ENCODE measurements around the gene YDJC. TPM values are rescaled to one million over a fixed set of nuclear protein-coding genes. Genes with fewer than 3 reads are reported as not detected.

Gene YDJC
- total RNA-seq, 2 experiments from 2014 or later: 50.3 to 53.2 TPM

GRCh38 chr22:21663738-21664137, 33.9 kb upstream of the YDJC start:
- Mint-ChIP-seq H3K4me1 (ENCODE audit: low read depth) (peaks cover 24% of the 10 kb centered on the region), H3K9me3 (no peaks in the 10 kb centered on the region), H3K36me3 (ENCODE audit: low read depth) (peaks cover 3% of the 10 kb centered on the region), H3K4me3 (no peak overlapping the region), H3K27me3 (ENCODE audit: low read depth) (no peaks in the 10 kb centered on the region), H3K27ac (peak overlapping the region; percentile 10)
- DNase-seq: no peak
- intact Hi-C loops (cut with micrococcal nuclease): no loop called here
- CTCF ChIA-PET: no interaction called here

- DNase-seq: no peak
- CTCF ChIA-PET: no interaction called here
- Mint-ChIP-seq H3K36me3 (ENCODE audit: low read depth) (peaks cover 3% of the 10 kb centered on the region), H3K9me3 (no peaks in the 10 kb centered on the region), H3K4me3 (no peak overlapping the region), H3K27me3 (ENCODE audit: low read depth) (no peaks in the 10 kb centered on the region), H3K27ac (no peak overlapping the region), H3K4me1 (ENCODE audit: low read depth) (peaks cover 16% of the 10 kb centered on the region)
- intact Hi-C loops (cut with micrococcal nuclease): no loop called here
Observed at GRCh38 chr22:21661991-21662390, 32.2 kb upstream of the YDJC start.

DNA sequence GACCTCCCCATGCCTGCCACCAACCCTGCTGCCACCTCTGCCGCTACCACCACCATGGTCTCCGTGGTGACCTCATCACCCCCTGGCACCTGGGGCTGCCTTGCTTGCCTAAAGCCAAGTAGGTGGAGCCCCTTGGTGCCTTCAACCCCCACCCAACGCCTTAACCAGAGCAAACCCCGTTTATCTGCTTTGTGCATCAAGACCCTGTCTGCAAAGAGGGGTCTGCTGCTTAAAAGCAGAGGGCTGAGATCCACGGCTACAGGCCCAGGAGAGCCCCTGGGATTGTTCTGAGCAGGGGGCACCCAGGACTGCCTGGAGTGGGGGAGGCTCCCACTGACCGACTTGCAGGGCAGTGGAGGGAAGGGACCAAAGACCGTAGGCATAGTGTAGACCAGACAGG, 31.1 kb upstream of the YDJC start:
- Mint-ChIP-seq H3K27ac (no peak overlapping the region), H3K4me1 (ENCODE audit: low read depth) (peaks cover 22% of the 10 kb centered on the region), H3K9me3 (no peaks in the 10 kb centered on the region), H3K36me3 (ENCODE audit: low read depth) (no peaks in the 10 kb centered on the region), H3K27me3 (ENCODE audit: low read depth) (no peaks in the 10 kb centered on the region), H3K4me3 (no peak overlapping the region)
- CTCF ChIA-PET: interaction anchor here (1.1 kb wide), 1 partner anchor 12 kb away, joined by 4 read pairs; no protein-coding TSS in a partner anchor
- intact Hi-C loops (cut with micrococcal nuclease): no loop called here
- no peak for DNase-seq

GRCh38 chr22:21659864-21660525, 30.2 kb upstream of the YDJC start:
- H3K27ac Mint-ChIP-seq: no peak overlapping the region
- H3K27me3 Mint-ChIP-seq (ENCODE audit: low read depth): no peaks in the 10 kb centered on the region
- H3K4me1 Mint-ChIP-seq (ENCODE audit: low read depth): peaks cover 14% of the 10 kb centered on the region
- no peaks in the 10 kb centered on the region for H3K9me3 Mint-ChIP-seq
- DNase-seq: no peak
- no peaks in the 10 kb centered on the region for H3K36me3 Mint-ChIP-seq (ENCODE audit: low read depth)
- no peak overlapping the region for H3K4me3 Mint-ChIP-seq
- intact Hi-C loops (cut with micrococcal nuclease): loop anchor here (10.0 kb wide), 1 partner anchor 65 kb away; no protein-coding TSS in a partner anchor
- CTCF ChIA-PET: interaction anchor here (1.1 kb wide), 1 partner anchor 11 kb away, joined by 4 read pairs; no protein-coding TSS in a partner anchor

DNA sequence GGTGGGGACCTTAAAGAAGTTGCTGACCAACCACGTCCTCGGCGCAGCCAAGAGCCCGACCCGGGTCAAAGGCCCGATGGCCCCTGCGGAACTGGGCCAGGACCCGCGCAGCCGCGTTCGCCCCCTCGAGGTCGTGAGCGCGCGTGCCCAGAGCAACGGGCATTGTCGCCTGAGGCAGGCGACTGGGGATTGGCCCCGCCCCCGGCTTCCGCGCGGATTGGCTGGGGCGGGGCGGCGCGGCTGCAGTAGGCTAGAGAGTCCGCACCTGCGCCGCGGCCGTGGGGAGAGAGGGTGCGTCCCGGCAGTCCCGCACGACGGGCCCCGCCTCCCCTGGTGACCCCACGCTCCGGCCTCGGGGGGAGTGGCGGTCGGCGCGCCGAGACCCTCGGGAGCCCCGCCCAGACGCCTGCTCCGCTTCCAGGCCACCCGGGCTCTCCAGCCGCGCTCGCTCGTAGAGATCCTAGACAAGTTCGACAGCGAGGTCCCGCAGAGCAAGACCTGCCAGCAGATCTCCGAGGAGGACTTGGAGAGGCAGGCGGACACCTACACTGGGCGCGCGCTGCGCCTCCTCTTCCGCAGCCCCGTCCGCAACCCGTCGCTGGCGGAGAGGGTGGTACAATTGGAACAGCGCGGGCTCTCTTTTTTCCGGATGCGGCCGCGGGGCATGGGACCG, 27.7 kb upstream of the YDJC start:
- Mint-ChIP-seq H3K4me3 (peak overlapping the region; percentile 83), H3K27ac (no peak overlapping the region), H3K4me1 (ENCODE audit: low read depth) (peaks cover 13% of the 10 kb centered on the region), H3K9me3 (no peaks in the 10 kb centered on the region), H3K36me3 (ENCODE audit: low read depth) (peaks cover 2% of the 10 kb centered on the region), H3K27me3 (ENCODE audit: low read depth) (no peaks in the 10 kb centered on the region)
- CTCF ChIA-PET: interaction anchor here (0.6 to 2.0 kb wide), 4 partner anchors 11 to 756 kb away, joined by 3 to 9 read pairs (median 5); no protein-coding TSS in a partner anchor
- peak; percentile 78 for DNase-seq
- intact Hi-C loops (cut with micrococcal nuclease): loop anchor here (10.0 kb wide), 1 partner anchor 63 kb away; no protein-coding TSS in a partner anchor

GRCh38 chr22:21657020-21657359, 27.2 kb upstream of the YDJC start:
- DNase-seq: no peak
- Mint-ChIP-seq H3K4me3 (peak overlapping the region; percentile 67), H3K36me3 (ENCODE audit: low read depth) (peaks cover 2% of the 10 kb centered on the region), H3K27ac (no peak overlapping the region), H3K9me3 (no peaks in the 10 kb centered on the region), H3K27me3 (ENCODE audit: low read depth) (no peaks in the 10 kb centered on the region), H3K4me1 (ENCODE audit: low read depth) (peaks cover 13% of the 10 kb centered on the region)
- intact Hi-C loops (cut with micrococcal nuclease): loop anchor here (10.0 kb wide), 1 partner anchor 62 kb away; no protein-coding TSS in a partner anchor
- CTCF ChIA-PET: interaction anchor here (0.6 to 1.2 kb wide), 4 partner anchors 11 to 756 kb away, joined by 3 to 9 read pairs (median 4); no protein-coding TSS in a partner anchor

DNA sequence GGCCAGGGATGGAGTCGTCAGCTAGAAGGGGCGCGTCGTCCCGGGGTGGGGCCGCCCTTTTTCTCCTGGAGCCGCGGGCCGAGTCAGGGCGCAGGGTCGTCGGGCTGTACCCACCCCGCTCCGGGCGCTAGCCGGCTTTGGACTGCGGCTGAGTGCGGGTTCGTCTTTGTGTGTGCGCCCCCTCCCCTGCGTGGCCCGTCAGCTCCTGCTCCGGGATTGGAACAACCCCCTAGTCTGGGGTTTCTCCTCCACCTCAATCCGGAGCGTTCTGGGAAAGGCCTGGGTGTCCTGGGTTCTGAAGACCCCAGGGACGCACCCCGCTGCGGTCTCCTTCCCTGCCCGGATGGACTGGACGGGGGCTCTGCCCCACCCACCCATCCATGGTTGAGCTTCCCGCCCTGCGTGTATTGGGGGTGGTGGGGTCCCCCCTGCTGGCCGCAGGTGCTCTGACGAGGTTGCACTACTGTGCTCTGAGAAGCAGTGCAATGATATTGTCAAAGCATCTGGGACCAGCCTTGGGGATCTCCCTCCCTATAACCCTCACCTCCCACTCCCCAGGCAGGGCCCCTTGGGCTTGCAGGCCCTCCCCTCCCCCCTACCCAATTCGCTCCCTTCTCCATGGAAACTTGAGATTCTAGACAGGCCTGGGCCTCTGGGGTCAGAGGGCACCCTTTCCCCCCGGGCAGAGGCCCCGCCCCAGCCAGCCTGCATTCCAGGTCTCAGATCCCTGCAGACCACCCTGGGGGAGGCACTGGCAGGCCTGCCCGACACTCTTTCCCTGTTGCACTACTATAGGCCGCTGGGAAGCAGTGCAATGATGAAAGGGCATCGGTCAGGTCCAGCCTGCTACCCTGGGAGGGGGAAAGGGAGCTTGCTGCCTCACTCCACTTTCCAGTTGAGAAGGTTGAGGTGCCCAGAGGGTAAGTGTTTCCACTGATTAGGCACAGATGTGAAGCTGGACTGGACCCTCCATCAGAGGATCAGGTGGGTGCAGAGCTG, 23.0 kb upstream of the YDJC start:
- DNase-seq: no peak
- Mint-ChIP-seq H3K36me3 (ENCODE audit: low read depth) (peaks cover 12% of the 10 kb centered on the region), H3K27ac (no peak overlapping the region), H3K27me3 (ENCODE audit: low read depth) (no peaks in the 10 kb centered on the region), H3K9me3 (no peaks in the 10 kb centered on the region), H3K4me1 (ENCODE audit: low read depth) (peaks cover 26% of the 10 kb centered on the region), H3K4me3 (peak overlapping the region; percentile 88)
- CTCF ChIA-PET: interaction anchor here (1.1 to 2.6 kb wide), 2 partner anchors 10 to 285 kb away, joined by 3 to 10 read pairs; partner anchors contain the start of gene SDF2L1
- intact Hi-C loops (cut with micrococcal nuclease): loop anchor here (1.0 to 10.0 kb wide), 4 partner anchors 11 to 58 kb away; partner anchors contain the start of gene SDF2L1

DNA sequence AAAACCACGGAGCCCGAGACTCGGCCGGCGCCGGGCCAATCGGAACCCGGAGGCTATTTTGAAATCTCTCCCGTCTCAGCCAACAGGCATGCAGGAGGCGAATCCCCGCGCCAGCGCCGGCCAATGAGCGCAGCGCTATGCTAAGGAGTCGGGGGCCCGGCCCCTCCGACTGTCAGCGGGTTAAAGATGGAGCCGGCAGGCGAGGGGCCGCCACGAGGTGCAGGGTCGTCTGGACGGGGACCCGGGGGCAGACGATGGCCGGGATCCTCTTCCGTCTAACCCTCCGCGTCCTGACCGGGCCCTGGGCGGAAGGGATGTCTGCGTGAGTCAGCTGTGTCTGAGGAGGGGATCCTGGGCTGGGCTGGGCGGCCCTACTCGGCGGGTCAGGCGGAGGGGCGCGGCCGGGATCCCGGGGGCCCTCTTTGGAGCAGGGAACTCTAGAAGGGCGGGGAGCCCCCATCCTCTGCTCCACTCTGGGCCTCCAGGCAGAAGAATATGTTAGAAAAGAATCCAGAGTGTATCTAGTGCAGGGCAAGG, 22.3 kb upstream of the YDJC start:
- Mint-ChIP-seq H3K9me3 (no peaks in the 10 kb centered on the region), H3K27me3 (ENCODE audit: low read depth) (no peaks in the 10 kb centered on the region), H3K4me1 (ENCODE audit: low read depth) (peaks cover 25% of the 10 kb centered on the region), H3K36me3 (ENCODE audit: low read depth) (peaks cover 13% of the 10 kb centered on the region), H3K4me3 (peak overlapping the region; percentile 88), H3K27ac (peak overlapping the region; percentile 75)
- CTCF ChIA-PET: interaction anchor here (2.6 kb wide), 1 partner anchor 10 kb away, joined by 10 read pairs; the partner anchor contains the start of gene SDF2L1
- DNase-seq: peak; percentile 94
- intact Hi-C loops (cut with micrococcal nuclease): loop anchor here (1.0 to 10.0 kb wide), 4 partner anchors 10 to 57 kb away; partner anchors contain the start of gene SDF2L1

- CTCF ChIA-PET: interaction anchor here (0.7 to 2.6 kb wide), 2 partner anchors 9 to 129 kb away, joined by 4 to 10 read pairs; partner anchors contain the start of gene SDF2L1
- no peaks in the 10 kb centered on the region for H3K27me3 Mint-ChIP-seq (ENCODE audit: low read depth)
- H3K4me1 Mint-ChIP-seq (ENCODE audit: low read depth): peaks cover 22% of the 10 kb centered on the region
- intact Hi-C loops (cut with micrococcal nuclease): loop anchor here (1.0 to 10.0 kb wide), 4 partner anchors 9 to 57 kb away; partner anchors contain the start of gene SDF2L1
- peak overlapping the region; percentile 88 for H3K4me3 Mint-ChIP-seq
- DNase-seq: peak; percentile 23
- H3K27ac Mint-ChIP-seq: peak overlapping the region; percentile 75
- H3K9me3 Mint-ChIP-seq: no peaks in the 10 kb centered on the region
- peaks cover 15% of the 10 kb centered on the region for H3K36me3 Mint-ChIP-seq (ENCODE audit: low read depth)
Observed at GRCh38 chr22:21651521-21652009, 21.7 kb upstream of the YDJC start.

GRCh38 chr22:21650823-21651520, 21.1 kb upstream of the YDJC start:
- CTCF ChIA-PET: interaction anchor here (0.7 to 2.6 kb wide), 2 partner anchors 8 to 129 kb away, joined by 4 to 10 read pairs; partner anchors contain the start of gene SDF2L1
- Mint-ChIP-seq H3K27ac (peak overlapping the region; percentile 75), H3K27me3 (ENCODE audit: low read depth) (no peaks in the 10 kb centered on the region), H3K36me3 (ENCODE audit: low read depth) (peaks cover 21% of the 10 kb centered on the region), H3K4me3 (peak overlapping the region; percentile 88), H3K9me3 (no peaks in the 10 kb centered on the region), H3K4me1 (ENCODE audit: low read depth) (peaks cover 23% of the 10 kb centered on the region)
- intact Hi-C loops (cut with micrococcal nuclease): loop anchor here (5.0 to 10.0 kb wide), 2 partner anchors 34 to 56 kb away; no protein-coding TSS in a partner anchor
- DNase-seq: no peak
